HG03565 (cell line): ENCODE data around the gene GSN.
A peak's percentile ranks its signal among the peaks of the same experiment; 100 is the strongest.

ENCODE experiments used
- ATAC-seq: cut with Tn5 transposase; IDR thresholded peaks from one replicate; pipeline ENCODE4 v1.9.1; 2021; ENCODE audit warnings: mild to moderate bottlenecking, moderate library complexity; ENCODE audit not compliant: unreplicated experiment

The GSN gene

GRCh38 chr9:121348221-121348620 is 80.3 kb downstream of the GSN start:
- no peak for ATAC-seq

- no peak for ATAC-seq
Measured at GRCh38 chr9:121349009-121349408, 81.0 kb downstream of the GSN start.

DNA sequence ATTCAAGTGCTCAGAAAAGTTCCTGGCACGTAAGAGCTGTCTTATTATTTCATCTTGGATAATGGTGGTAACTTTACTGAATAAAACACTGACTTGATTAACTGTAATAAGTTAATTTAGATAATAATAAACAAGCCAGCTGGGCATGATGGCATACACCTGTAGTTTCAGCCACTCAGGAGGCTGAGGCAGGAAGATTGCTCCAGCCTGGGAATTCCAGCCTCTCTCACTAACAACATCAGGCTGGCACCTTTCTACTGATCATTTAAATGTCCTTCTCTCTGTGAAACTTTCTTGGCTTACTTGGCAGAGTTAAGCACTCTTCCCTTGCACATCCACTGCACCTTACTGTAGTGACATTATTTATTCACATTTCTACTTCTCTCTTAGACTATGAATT is 82.1 kb downstream of the GSN start:
- ATAC-seq = no peak

- ATAC-seq = no peak
Measured at GRCh38 chr9:121350993-121351561, 83.1 kb downstream of the GSN start.

GRCh38 chr9:121353241-121354061 is 85.5 kb downstream of the GSN start:
- peak; percentile 92 for ATAC-seq

DNA sequence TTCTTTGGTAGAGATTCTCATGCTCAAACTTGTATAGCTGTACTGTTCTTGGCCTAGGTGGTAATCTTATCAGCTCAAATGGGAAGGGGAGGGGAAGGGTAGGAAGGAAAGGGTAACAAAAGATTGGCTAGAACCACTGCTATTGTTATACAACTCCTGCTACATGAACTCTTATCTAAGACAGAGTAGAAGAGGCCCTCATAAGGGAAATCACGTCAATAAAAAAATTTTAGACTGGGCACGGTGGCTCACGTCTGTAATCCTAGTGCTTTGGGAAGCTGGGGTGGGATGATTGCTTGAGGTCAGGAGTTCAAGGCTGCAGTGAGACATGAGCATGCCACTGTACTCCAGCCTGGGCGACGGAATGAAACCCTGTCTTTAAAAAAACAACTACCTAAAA is 86.2 kb downstream of the GSN start:
- ATAC-seq = peak; percentile 5

GRCh38 chr9:121354762-121355161 is 86.8 kb downstream of the GSN start:
- ATAC-seq = no peak

DNA sequence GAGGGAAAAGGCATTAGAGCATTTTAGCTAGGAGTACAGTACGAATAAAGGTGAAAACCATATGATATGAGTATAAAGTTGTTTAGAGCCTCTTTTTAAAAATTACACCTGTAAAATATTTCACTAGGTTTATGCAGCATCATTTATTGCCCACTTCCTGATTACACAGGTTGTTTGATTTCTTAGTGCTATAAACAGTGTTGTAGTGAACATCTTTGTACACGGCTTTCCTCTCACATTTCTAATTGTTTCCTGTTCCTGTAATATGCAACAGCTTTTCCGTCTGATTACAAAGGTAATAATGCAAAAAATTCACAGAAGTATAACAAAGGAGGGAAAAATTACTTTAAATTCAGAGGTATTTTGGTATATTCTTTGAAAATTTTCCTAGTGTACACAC is 89.0 kb downstream of the GSN start:
- no peak for ATAC-seq

- no peak for ATAC-seq
Measured at GRCh38 chr9:121358751-121359150, 90.8 kb downstream of the GSN start.

GRCh38 chr9:121359351-121360294 is 91.7 kb downstream of the GSN start:
- ATAC-seq = no peak

DNA sequence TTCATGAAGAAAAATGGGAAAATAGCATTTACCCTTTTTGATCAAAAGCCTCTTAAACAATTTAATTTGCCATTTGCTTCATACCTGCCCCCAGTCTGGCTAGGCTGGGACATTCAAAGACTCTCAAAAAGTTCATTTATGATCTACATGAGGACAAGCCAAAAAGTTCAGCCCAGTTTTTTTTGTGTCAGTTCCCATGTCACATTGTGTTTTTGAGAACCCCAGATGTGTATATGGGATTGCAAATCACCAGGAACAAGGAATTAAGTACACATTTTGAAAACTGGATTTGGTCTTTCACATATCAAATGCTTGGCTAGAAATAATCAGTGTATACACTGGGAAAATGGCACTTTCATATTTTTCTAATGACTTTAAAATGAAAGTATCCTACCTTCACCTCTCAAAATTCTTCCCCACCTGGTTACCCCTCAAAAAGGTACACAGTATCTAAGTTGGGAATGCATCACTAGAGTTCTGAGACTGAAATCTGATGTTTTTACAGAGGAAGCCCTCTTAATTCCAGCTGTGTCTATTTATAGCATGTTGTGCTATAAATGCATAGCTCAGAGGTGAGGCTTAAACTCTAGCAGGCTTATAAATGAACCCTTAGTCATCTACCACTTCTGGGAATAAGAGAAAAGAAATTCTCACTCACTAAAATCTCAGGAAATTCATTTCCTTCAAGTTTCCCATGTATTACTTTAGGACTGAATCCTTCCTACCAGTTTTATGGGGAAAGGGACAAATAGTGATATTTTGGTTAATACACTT is 92.8 kb downstream of the GSN start:
- ATAC-seq = no peak

DNA sequence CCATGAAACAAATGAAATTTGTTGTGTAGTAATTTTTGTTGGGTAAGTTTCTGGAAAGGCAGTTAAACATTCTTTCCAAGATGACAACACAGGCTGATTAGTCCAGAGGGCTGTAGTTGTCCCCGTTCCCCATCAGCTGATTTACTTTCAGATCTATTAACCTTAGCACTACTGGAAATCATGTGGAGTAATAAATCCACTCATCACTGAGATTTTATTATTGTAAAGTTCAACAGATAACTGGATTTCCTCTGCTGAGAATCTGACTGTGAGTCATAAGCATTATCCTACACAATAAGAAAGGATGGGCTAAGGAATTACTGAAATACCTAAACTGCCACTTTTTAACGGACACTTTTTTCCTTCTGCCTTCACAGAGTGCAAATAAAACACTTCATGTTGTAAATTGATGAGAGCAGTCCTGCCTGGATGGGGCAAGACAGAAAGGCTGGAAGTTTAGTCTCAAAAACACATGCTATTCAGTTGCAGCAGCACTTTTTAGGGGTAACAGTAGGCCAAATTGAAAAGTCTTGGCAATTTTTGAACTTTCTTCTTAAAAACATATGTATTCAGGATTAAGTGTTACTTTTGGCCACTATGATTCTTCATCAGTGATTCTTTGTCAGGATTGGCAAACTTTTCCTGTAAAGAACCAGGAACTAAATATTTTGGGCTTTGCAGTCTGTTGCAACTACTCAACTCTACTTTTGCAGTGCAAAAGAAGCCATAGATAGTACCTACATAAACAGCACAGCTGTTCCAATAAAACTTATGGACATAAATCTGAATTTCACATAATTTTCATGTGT is 95.1 kb downstream of the GSN start:
- ATAC-seq = no peak

- ATAC-seq = no peak
Measured at GRCh38 chr9:121363622-121363961, 95.6 kb downstream of the GSN start.

DNA sequence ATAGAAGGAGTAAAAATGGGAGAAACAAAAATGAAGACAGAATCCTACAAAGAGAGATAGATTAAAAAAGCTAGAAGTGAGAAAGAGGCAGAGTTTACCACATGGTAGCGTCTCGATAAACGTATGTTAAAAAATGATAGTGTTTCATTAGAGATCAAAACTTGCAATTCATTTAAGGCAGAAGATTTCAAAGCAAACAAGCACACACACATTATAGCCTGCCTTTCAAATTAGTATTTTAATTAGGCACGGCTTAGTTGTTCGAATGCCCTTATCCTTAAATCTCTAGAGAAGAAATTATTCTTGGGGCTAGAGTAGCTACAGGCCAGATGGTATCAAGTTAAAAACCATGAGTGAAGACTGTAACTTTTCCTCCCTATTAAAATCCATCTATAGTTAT is 96.1 kb downstream of the GSN start:
- ATAC-seq = no peak

DNA sequence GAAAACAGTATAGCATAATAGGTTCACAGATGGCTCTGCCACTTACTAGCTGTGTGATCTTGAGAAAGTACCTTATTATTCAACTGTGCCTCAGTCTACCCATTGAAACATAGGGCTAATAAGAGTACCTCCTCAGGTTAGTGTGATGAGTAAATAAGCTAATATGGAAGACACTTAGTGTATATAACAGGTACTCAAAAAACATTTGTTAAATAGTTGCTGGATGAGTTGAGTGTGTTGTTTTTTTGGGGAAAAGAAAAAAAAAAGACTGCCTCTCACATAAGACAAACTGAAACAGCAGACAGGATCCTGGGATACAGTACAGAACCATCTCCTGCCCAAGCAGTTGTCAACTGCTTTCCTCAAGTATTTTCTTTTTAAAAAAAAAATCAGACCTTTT is 96.9 kb downstream of the GSN start:
- ATAC-seq = no peak

- no peak for ATAC-seq
Measured at GRCh38 chr9:121365564-121365963, 97.6 kb downstream of the GSN start.

DNA sequence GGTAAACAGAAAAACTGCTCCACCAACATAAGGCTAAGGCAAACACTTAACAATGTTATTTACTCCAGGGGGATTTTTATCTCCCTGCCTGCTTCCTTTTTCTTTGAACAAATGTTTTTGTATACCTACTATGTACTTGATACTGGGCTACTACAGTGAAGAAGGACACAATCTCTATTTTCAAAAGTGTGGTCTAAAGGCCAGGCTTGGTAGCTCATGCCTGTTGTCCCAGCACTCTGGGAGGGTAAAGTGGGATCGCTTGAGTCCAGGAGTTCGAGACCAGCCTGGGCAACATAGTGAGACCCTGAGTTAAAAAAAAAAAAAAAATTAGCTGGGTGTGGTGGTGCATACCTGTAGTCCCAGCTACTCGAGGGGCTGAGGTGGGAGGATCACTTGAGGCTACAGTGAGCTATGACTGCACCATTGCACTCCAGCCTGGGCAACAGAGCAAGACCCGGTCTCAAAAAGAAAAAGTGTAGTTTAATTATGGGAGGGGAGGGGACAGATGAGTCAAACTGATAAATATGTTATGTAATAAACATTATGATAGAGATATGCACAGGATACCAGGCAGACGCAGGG is 98.7 kb downstream of the GSN start:
- no peak for ATAC-seq

GRCh38 chr9:121367306-121368137 is 99.6 kb downstream of the GSN start:
- ATAC-seq = no peak

- ATAC-seq = no peak
Measured at GRCh38 chr9:121368138-121368522, 100.2 kb downstream of the GSN start.
